IMR-90 (cell line): ENCODE measurements around the gene ADGRB3. TPM values are rescaled to one million over a fixed set of nuclear protein-coding genes. Genes with fewer than 3 reads are reported as not detected.

Experiments
- ATAC-seq: fragments of 200-7000 bp; cut with Tn5 transposase; 2 replicates; pipeline ENCODE4 v1.9.1; 2020; ENCODE audit warnings: low read depth, mild to moderate bottlenecking, moderate library complexity
- BruUV-seq: library from RNA; stranded (reverse); fragments of 400-500 nt; replicated peaks from 2 replicates; lab custom pipeline; 2021; lab: Mats Ljungman, UMichigan
- CTCF ChIA-PET: fragments of 300-600 bp; formaldehyde crosslinking; extraction: SDS; loops from one replicate; lab custom pipeline; 2021; ENCODE audit warnings: antibody characterized with exemption; lab: Yijun Ruan, JAX
- POLR2A ChIA-PET: fragments of 300-600 bp; sonication (Branson Sonifier 250); formaldehyde crosslinking; loops from one replicate; lab custom pipeline; 2022; ENCODE audit warnings: antibody characterized with exemption; ENCODE audit not compliant: unreplicated experiment; lab: Charles Lee
- DNase-seq: peaks from one replicate; pipeline ENCODE4 v3.0.0; 2013
- H2AFZ ChIP-seq: replicated peaks from 2 replicates; pipeline ENCODE3; 2013; ENCODE audit warnings: low read length, mild to moderate bottlenecking; ENCODE audit not compliant: poor library complexity
- H2AK5ac ChIP-seq: 2 replicates; pipeline ENCODE4 v1.6.1; 2013; ENCODE audit warnings: low read depth, low read length, inconsistent platforms
- H2AK9ac ChIP-seq: replicated peaks from 2 replicates; pipeline ENCODE3; 2013; ENCODE audit warnings: mild to moderate bottlenecking, low read depth, low read length, moderate library complexity; ENCODE audit not compliant: poor library complexity
- H2BK120ac ChIP-seq: 2 replicates; pipeline ENCODE4 v1.6.1; 2013; ENCODE audit warnings: low read depth, low read length, inconsistent platforms
- H2BK15ac ChIP-seq: 3 replicates; pipeline ENCODE4 v1.6.1; 2013; ENCODE audit warnings: low read depth, low read length, inconsistent platforms
- H2BK20ac ChIP-seq: 2 replicates; pipeline ENCODE4 v1.6.1; 2013; ENCODE audit warnings: low read depth, mild to moderate bottlenecking, inconsistent platforms, low read length, moderate library complexity
- H2BK5ac ChIP-seq: 2 replicates; pipeline ENCODE4 v1.6.1; 2013; ENCODE audit warnings: mild to moderate bottlenecking, low read depth, low read length, inconsistent platforms; ENCODE audit not compliant: poor library complexity, severe bottlenecking
- H3K14ac ChIP-seq: replicated peaks from 2 replicates; pipeline ENCODE4 v1.6.1; 2013; ENCODE audit warnings: low read depth, low read length, inconsistent platforms
- H3K18ac ChIP-seq: 2 replicates; pipeline ENCODE4 v1.6.1; 2013; ENCODE audit warnings: low read depth, low read length, control low read depth
- H3K23ac ChIP-seq: 2 replicates; pipeline ENCODE4 v1.6.1; 2013; ENCODE audit warnings: low read depth, low read length, inconsistent platforms
- H3K27ac ChIP-seq: 2 replicates; pipeline ENCODE4 v1.5.1; 2013; ENCODE audit warnings: mild to moderate bottlenecking, control low read depth, low read length; ENCODE audit not compliant: insufficient read depth
- H3K27me3 ChIP-seq: 2 replicates; pipeline ENCODE4 v1.6.1; 2013; ENCODE audit warnings: low read length; ENCODE audit not compliant: control insufficient read depth, insufficient read depth
- H3K36me3 ChIP-seq: 2 replicates; pipeline ENCODE4 v1.6.1; 2013; ENCODE audit warnings: low read length, mixed read lengths; ENCODE audit not compliant: control insufficient read depth, insufficient read depth
- H3K4ac ChIP-seq: 2 replicates; pipeline ENCODE4 v1.6.1; 2013; ENCODE audit warnings: low read depth, low read length, inconsistent platforms
- H3K4me1 ChIP-seq: 2 replicates; pipeline ENCODE4 v1.6.1; 2013; ENCODE audit warnings: low read length, mixed read lengths; ENCODE audit not compliant: control insufficient read depth, insufficient read depth
- H3K4me2 ChIP-seq: 2 replicates; pipeline ENCODE4 v1.6.1; 2013; ENCODE audit warnings: low read depth, mild to moderate bottlenecking, control low read depth, low read length, moderate library complexity
- H3K4me3 ChIP-seq: 2 replicates; pipeline ENCODE4 v1.5.1; 2013; ENCODE audit warnings: low read depth, mild to moderate bottlenecking, control low read depth, low read length, moderate library complexity; ENCODE audit not compliant: insufficient read depth
- H3K56ac ChIP-seq: 2 replicates; pipeline ENCODE4 v1.6.1; 2013; ENCODE audit warnings: low read length, inconsistent platforms; ENCODE audit not compliant: insufficient read depth; ENCODE audit errors: extremely low read depth
- H3K79me1 ChIP-seq, 2 experiments: 2 replicates each; pipeline ENCODE4 v1.6.1; 2013; ENCODE audit warnings: low read length in 2 of 2, inconsistent platforms in 1 of 2, low read depth in 1 of 2
- H3K9ac ChIP-seq: 2 replicates; pipeline ENCODE4 v1.6.1; 2013; ENCODE audit warnings: low read depth, low read length, control low read depth
- H3K9me1 ChIP-seq: 2 replicates; pipeline ENCODE4 v1.6.1; 2013; ENCODE audit warnings: low read length, inconsistent platforms; ENCODE audit not compliant: insufficient read depth
- H3K9me3 ChIP-seq: 2 replicates; pipeline ENCODE4 v1.6.1; 2013; ENCODE audit warnings: low read length; ENCODE audit not compliant: control insufficient read depth, insufficient read depth
- H4K20me1 ChIP-seq: 2 replicates; pipeline ENCODE4 v1.6.1; 2013; ENCODE audit warnings: low read length, inconsistent platforms; ENCODE audit not compliant: insufficient read depth
- H4K5ac ChIP-seq: 2 replicates; pipeline ENCODE4 v1.6.1; 2013; ENCODE audit warnings: mild to moderate bottlenecking, low read depth, low read length, control low read depth
- H4K8ac ChIP-seq, 2 experiments: 2 replicates each; pipeline ENCODE4 v1.6.1; 2013; ENCODE audit warnings: low read depth in 2 of 2, low read length in 2 of 2, control low read depth in 1 of 2, inconsistent platforms in 1 of 2
- H4K91ac ChIP-seq: 2 replicates; pipeline ENCODE4 v1.6.1; 2013; ENCODE audit warnings: low read depth, low read length, inconsistent platforms; ENCODE audit not compliant: insufficient read depth
- BHLHE40 ChIP-seq: fragments of 150-350 bp; IDR thresholded peaks from 2 replicates; pipeline ENCODE4 v1.6.1; 2016; ENCODE audit warnings: mild to moderate bottlenecking, low read depth, low read length
- CEBPB ChIP-seq: IDR thresholded peaks from 2 replicates; pipeline ENCODE4 v1.6.1; 2012; ENCODE audit warnings: low read depth, low read length, improper control_type of control experiment
- CHD1 ChIP-seq: IDR thresholded peaks from 2 replicates; pipeline ENCODE4 v1.6.1; 2012; ENCODE audit warnings: low read depth, low read length, improper control_type of control experiment
- FOS ChIP-seq: fragments of 150-350 bp; IDR thresholded peaks from 2 replicates; pipeline ENCODE4 v1.6.1; 2016; ENCODE audit warnings: low read depth, low read length
- MAFK ChIP-seq: IDR thresholded peaks from 2 replicates; pipeline ENCODE4 v1.6.1; 2012; ENCODE audit warnings: low read depth, low read length, improper control_type of control experiment
- MAZ ChIP-seq: IDR thresholded peaks from 2 replicates; pipeline ENCODE4 v1.6.1; 2012; ENCODE audit warnings: low read depth, mild to moderate bottlenecking, low read length, improper control_type of control experiment, moderate library complexity, borderline replicate concordance
- MXI1 ChIP-seq: IDR thresholded peaks from 2 replicates; pipeline ENCODE4 v1.6.1; 2012; ENCODE audit warnings: low read depth, mild to moderate bottlenecking, low read length, moderate library complexity, borderline replicate concordance
- NFE2L2 ChIP-seq: fragments of 150-350 bp; IDR thresholded peaks from 2 replicates; pipeline ENCODE4 v1.6.1; 2016; ENCODE audit warnings: low read depth, mild to moderate bottlenecking, low read length
- POLR2A ChIP-seq: IDR thresholded peaks from 2 replicates; pipeline ENCODE4 v1.6.1; 2012; ENCODE audit warnings: mild to moderate bottlenecking, low read depth, low read length
- RAD21 ChIP-seq: IDR thresholded peaks from 2 replicates; pipeline ENCODE4 v1.6.1; 2012; ENCODE audit warnings: low read length, improper control_type of control experiment
- RCOR1 ChIP-seq: IDR thresholded peaks from 2 replicates; pipeline ENCODE4 v1.6.1; 2012; ENCODE audit warnings: mild to moderate bottlenecking, low read length, improper control_type of control experiment; ENCODE audit not compliant: insufficient replicate concordance
- RFX5 ChIP-seq: IDR thresholded peaks from 2 replicates; pipeline ENCODE4 v1.8.0; 2012; ENCODE audit warnings: low read depth, mild to moderate bottlenecking, low read length, moderate library complexity
- SMC3 ChIP-seq: fragments of 150-350 bp; IDR thresholded peaks from 2 replicates; pipeline ENCODE4 v1.6.1; 2016; ENCODE audit warnings: low read depth, mild to moderate bottlenecking, antibody characterized with exemption, low read length, moderate library complexity
- WGBS, 2 experiments: methylation state at CpG; one replicate each; pipeline versions ENCODE4 v1.1.5 to v1.1.7; 2013; ENCODE audit warnings: missing lambda C conversion rate in 2 of 2; ENCODE audit not compliant: insufficient read length in 1 of 2; ENCODE audit errors: extremely low coverage in 2 of 2; 5-methylcytosine and 5-hydroxymethylcytosine counted together
- dilution Hi-C: fragments of 300-500 bp; cut with HindIII; formaldehyde crosslinking; loops from one replicate; pipeline ENCODE4 v1.14.3; 2018; ENCODE audit warnings: low sequenced_read_pairs; ENCODE audit not compliant: unreplicated experiment
- in situ Hi-C: fragments of 300-500 bp; cut with MboI; formaldehyde crosslinking; loops from 3 replicates; pipeline ENCODE4 v1.14.3; 2019; ENCODE audit warnings: low sequenced_read_pairs, inconsistent platforms, mixed read lengths
- intact Hi-C: fragments of 100-400 bp; cut with micrococcal nuclease; formaldehyde crosslinking; loops from 2 replicates; pipeline ENCODE4 v1.10.0; 2022
- polyA plus RNA-seq, 3 experiments: library from polyadenylated mRNA; depleted of rRNA; stranded (reverse); fragments of >200 nt; gene quantifications; 2 replicates each; pipeline ENCODE4 v1.2.3, GENCODE V29; 2012; ENCODE audit warnings: low replicate concordance in 1 of 3
- total RNA-seq: library from RNA; depleted of rRNA; stranded (reverse); fragments of >200 nt; gene quantifications from 2 replicates; pipeline ENCODE4 v1.2.3, GENCODE V29; 2012
- TF ChIP-seq, protein P1 (sequence below): fragments of 150-350 bp; IDR thresholded peaks from 2 replicates; pipeline ENCODE4 v1.6.1; 2017; ENCODE audit warnings: mild to moderate bottlenecking, antibody characterized with exemption, low read length, low read depth
- TF ChIP-seq, protein P2 (sequence below): fragments of 150-350 bp; IDR thresholded peaks from 2 replicates; pipeline ENCODE4 v1.6.1; 2016; ENCODE audit warnings: low read depth, mild to moderate bottlenecking, low read length, moderate library complexity, borderline replicate concordance
- TF ChIP-seq, protein P3 (sequence below): conservative IDR thresholded peaks from 2 replicates; pipeline ENCODE4 v1.5.1; 2012; ENCODE audit warnings: mild to moderate bottlenecking, low read depth, low read length, improper control_type of control experiment

ADGRB3 gene
- total and polyA plus RNA-seq, 2 of the 4 experiments (the other 2 are of a cell fraction), result not detected

DNA sequence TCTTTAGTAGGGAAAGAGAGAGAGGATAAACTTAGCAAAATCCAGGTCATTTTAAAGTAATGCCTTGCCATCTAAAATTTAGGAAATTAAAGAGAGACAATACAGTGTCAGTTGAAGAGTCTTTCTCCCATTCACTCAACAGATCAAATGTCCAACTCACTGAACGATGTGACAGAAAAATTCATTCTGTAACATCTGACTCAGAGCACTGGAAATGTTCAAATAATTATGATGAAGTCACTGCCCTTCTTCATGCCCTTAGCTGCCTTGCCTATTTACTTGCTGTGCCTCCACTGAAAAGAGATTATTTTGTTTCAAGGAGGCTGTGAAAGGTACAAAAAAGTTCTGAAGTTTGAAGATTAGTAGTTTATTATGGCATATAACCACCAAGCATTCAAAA lies 434.8 kb downstream of the ADGRB3 start:
- Histone ChIP-seq H4K91ac (no peak overlapping the region), H3K4me1 (no peaks in the 10 kb centered on the region), H3K4ac (no peak overlapping the region), H3K9me1 (no peaks in the 10 kb centered on the region), H2BK120ac (no peak overlapping the region), H2AFZ (no peak overlapping the region), H3K14ac (no peak overlapping the region), H3K18ac (no peak overlapping the region), H3K9me3 (no peaks in the 10 kb centered on the region), H3K79me1 (no peaks in the 10 kb centered on the region), H4K20me1 (no peaks in the 10 kb centered on the region), H3K4me2 (no peak overlapping the region), H3K27ac (no peak overlapping the region), H3K27me3 (no peaks in the 10 kb centered on the region), H2BK15ac (no peak overlapping the region), H3K23ac (no peak overlapping the region), H3K9ac (no peak overlapping the region), H2BK20ac (no peak overlapping the region), H2BK5ac (no peak overlapping the region), H2AK5ac (no peak overlapping the region), H2AK9ac (no peak overlapping the region), H3K4me3 (no peak overlapping the region), H4K5ac (no peak overlapping the region), H3K36me3 (no peaks in the 10 kb centered on the region), H4K8ac (no peak overlapping the region), H3K56ac (no peak overlapping the region)
- CTCF ChIA-PET, result no interaction called here
- DNase-seq (no peak), ATAC-seq (no peak)
- BruUV-seq, result no TSS peak
- TF ChIP-seq MXI1 (no peak), BHLHE40 (no peak), NFE2L2 (no peak), SMC3 (no peak), MAFK (no peak), FOS (no peak), RFX5 (no peak), CEBPB (no peak), RCOR1 (no peak), RAD21 (no peak), POLR2A (no peak), MAZ (no peak), CHD1 (no peak)
- TF ChIP-seq, protein P1, sequence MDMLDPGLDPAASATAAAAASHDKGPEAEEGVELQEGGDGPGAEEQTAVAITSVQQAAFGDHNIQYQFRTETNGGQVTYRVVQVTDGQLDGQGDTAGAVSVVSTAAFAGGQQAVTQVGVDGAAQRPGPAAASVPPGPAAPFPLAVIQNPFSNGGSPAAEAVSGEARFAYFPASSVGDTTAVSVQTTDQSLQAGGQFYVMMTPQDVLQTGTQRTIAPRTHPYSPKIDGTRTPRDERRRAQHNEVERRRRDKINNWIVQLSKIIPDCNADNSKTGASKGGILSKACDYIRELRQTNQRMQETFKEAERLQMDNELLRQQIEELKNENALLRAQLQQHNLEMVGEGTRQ, result no peak
- TF ChIP-seq, protein P2, sequence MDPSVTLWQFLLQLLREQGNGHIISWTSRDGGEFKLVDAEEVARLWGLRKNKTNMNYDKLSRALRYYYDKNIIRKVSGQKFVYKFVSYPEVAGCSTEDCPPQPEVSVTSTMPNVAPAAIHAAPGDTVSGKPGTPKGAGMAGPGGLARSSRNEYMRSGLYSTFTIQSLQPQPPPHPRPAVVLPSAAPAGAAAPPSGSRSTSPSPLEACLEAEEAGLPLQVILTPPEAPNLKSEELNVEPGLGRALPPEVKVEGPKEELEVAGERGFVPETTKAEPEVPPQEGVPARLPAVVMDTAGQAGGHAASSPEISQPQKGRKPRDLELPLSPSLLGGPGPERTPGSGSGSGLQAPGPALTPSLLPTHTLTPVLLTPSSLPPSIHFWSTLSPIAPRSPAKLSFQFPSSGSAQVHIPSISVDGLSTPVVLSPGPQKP, result no peak
- TF ChIP-seq, protein P3, sequence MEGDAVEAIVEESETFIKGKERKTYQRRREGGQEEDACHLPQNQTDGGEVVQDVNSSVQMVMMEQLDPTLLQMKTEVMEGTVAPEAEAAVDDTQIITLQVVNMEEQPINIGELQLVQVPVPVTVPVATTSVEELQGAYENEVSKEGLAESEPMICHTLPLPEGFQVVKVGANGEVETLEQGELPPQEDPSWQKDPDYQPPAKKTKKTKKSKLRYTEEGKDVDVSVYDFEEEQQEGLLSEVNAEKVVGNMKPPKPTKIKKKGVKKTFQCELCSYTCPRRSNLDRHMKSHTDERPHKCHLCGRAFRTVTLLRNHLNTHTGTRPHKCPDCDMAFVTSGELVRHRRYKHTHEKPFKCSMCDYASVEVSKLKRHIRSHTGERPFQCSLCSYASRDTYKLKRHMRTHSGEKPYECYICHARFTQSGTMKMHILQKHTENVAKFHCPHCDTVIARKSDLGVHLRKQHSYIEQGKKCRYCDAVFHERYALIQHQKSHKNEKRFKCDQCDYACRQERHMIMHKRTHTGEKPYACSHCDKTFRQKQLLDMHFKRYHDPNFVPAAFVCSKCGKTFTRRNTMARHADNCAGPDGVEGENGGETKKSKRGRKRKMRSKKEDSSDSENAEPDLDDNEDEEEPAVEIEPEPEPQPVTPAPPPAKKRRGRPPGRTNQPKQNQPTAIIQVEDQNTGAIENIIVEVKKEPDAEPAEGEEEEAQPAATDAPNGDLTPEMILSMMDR, result no peak
- intact Hi-C loops (no loop called here), in situ Hi-C loops (no loop called here), dilution Hi-C loops (no loop called here)
- POLR2A ChIA-PET, result no interaction called here
- WGBS, 2 experiments, result no CpG with 5 or more reads among the region's 1 CpG
